HG02610 (cell line): ENCODE data around the gene CELF4.
"Not testable (repeated sequence)": the region's sequence is repeated elsewhere in the genome, so short reads cannot be mapped to it uniquely, and the experiment has no call there.

ENCODE experiments used
- ATAC-seq: cut with Tn5 transposase; IDR thresholded peaks from one replicate; pipeline ENCODE4 v1.9.1; 2021; ENCODE audit warnings: mild to moderate bottlenecking, moderate library complexity; ENCODE audit not compliant: unreplicated experiment

Gene CELF4

DNA sequence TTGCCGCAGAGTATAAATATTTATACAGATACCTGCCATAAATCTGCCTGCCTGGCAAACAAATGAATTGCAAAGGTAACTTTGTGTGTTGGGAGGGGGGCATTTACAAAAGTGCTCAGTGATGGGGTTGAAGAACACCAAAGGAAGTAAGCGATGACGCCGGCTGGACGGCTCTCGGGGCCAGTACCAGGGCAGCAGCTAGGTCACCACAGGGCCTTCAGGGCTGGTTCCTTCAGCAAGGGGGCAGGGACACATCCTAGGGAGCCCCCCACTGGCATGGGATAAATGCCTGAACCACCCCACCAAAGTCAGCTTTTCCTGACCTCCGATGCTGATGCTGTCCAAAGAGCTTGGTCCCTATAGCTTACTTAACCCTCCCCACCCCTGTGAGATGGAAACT, 190.4 kb downstream of the CELF4 start:
- no peak for ATAC-seq

DNA sequence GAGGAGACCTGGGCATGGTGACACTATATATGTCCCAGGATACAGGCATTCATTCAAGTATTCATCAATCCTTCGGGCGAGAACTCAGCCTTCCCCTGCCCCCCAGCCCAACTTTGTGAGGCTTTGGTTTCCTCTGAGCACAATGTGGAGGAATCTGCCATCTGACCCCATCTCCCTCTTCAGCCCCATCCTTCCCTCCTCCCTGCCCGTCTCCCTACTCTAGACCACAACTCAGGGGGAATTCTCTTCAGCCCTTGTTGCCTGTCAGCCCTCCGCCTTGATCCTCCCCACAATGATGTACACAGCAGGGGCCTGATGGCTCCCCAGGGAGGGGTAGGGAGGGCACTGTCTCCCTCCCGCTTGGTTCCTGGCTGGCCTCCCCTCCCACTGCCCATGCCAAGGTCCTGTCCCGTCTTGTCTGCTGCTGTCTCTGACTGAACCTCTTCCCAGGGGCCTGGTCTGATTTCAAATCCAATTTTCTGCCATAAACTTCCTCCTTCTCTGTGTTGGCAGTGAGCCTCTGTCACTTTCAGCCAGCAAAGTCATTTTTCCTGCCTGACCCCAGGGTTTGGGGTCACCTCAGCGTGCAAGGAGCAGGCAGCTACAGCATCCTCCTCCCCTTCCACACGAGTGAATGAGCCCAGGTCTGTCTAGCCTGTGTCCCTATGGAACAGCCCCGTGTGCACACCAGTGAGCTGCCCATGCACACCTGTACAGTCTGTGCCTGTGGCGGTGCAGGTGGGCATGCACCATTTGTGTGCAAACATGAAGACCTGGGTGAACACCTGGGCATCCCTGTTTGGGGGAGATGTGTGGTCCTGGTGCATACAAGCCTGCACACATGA, 197.3 kb downstream of the CELF4 start:
- ATAC-seq: no peak

DNA sequence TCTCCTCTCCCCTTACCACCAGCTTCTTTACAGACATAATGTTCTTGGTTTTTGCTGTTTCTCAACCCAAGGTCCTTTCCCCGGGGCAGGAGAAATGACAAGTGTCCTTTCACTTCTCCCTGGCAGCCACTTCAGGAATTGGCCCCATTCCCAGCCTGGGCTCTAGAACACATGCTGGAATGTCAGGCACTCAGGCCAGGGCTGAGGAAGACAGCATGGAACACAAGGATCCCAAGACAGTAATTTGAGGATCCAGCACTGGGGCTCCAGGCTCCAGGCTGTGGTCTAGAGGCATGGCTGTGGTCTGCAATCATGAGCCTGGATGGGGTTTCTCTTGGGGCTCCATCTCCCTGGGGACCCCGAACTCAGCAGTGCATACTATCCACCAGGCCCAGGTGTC, 201.4 kb downstream of the CELF4 start:
- ATAC-seq: no peak

DNA sequence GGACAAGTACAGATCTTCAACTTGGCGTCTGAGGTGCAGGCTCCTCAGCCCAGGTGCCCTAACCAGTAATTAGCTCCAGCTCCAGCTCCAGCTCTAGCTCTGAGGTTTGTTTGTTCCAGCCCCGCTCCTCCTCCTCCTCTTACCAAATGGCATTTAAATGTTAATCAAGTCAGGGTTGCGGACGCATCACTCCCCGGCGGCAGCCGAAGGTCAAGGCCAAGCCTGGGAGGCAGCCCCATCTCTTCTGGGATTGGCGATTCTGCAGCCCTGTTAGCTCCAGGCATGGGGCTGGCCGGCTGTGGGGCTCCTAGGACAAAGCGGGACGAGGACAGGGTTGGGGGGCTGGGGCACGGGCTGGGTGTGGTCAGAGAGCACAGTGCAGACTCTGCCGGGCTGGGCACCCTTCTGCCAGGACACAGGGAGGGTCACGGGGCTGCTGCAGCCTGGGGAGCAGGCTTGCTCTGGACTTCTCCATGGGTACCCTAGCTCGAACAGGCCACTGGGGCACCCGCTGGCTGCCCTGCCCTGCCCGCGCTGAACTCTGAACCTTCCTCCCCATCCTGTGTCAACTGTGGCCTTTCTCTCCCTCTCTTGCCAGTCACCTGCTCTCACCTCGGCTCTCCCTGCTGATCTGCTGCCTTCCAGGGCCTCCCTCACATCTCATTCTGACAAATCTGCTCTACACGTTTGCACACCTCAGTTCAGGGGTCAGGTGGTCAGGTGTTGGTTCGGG, 203.3 kb downstream of the CELF4 start:
- no peak for ATAC-seq

DNA sequence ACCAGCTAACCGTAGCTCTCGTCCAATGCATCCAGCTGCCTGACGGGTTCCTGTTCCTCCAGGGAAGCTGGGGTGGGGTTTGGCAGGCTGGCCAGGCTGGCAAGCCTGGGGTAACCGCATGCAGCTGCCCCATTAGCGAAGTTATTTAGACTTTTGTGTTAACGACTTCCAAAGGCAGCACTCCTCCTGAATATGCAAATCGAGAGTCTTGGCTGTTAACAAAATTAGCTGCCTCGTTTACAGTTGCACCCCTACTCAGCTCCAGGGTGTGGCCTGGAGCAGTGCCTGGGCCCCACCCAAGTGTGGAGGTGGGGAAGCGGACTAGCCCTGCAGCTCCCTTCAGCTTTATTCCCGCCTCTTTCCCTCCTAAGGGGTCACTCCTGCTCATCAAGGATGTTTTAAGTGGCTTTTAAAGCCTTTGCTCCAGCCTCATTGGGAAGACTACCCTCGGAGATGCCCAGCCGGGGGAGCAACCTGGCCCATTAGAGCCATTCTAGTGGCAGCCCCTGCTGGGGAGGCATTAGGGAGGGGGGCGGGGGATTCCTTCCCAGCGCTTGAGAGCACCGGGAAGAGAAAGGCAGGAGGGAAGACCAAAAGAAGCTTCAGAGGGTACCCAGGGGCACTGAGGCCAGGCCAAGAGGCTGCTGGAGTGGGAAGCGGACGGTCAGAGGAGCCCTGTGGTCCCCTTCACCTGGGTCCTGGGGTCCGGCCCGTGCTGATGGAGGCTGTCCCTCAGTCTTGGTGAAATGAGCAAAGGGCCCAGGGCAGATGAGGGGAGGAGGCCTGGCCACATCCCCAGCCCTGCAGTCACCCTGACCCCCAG, 204.1 kb downstream of the CELF4 start:
- no peak for ATAC-seq

DNA sequence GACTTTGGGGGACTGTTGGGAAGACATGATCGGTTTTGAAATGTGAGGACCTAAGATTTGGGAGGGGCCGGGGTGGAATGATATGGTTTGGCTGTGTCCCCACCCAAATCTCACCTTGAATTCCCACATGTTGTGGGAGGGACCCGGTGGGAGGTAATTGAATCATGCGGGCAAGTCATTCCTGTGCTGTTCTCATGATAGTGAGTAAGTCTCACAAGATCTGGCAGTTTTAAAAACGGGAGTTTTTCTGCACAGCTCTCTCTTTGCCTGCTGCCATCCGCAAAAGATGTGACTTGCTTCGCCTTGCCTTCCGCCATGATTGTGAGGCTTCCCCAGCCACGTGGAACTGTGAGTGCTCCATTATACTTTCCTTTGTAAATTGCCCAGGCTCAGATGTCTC, 207.5 kb downstream of the CELF4 start:
- ATAC-seq: not testable (repeated sequence)

DNA sequence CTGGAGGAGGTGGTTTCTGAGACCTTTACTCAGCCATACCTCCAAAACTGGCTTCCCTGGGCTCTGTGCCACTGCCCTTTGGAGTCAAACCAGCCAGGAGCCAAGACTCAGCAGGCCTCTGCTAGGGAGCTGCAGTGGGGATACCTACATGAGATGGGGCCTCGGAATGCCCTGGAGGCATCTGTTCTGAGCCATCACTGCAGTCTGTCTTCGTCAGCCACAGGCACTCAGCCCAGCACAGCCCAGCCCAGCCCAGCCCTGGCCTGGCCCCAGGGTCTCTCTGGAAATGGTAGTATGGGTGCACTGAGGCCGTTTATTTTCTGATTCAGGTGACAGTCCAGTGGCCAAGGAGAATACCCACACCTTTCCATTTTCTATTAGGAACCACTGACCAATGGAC, 209.8 kb downstream of the CELF4 start:
- no peak for ATAC-seq

DNA sequence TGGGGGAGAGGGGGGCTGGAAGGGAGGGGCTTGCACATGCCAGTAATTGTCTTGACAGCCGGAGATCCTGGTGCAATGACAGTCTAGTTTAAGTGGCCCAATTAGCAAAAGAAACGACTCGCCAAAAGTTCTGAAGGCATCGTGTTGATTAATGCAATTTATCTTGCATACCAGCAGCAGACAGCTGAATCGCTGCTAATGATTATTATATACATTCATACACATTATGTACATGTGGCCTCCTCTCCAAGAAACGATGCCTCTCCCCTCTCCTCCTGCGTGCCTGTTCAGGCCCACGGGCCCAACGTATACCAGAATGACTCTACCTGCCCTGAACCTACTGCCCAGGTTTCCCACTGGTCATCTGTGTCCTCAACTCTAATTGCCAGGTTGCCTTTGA, 214.5 kb downstream of the CELF4 start:
- no peak for ATAC-seq

DNA sequence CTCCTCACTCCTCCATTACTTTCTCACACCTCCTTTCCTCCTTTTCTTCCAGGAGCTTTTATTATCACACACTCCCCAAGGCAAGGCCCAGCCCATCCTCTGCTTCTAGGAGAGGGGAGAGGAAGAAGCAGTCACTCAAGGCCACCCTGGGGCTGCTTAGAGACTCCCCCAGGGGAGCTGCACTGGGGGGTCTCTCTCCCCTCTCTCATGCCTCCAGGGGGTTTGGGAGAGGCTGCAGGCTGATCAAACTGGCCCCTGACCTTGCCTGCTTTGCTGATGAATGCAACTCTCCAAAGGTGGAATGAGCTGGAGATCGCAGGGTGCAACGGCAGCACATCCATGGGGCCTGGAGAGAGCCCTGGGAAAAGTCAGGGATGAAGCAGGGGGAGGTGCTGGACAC, 216.9 kb downstream of the CELF4 start:
- ATAC-seq: no peak

DNA sequence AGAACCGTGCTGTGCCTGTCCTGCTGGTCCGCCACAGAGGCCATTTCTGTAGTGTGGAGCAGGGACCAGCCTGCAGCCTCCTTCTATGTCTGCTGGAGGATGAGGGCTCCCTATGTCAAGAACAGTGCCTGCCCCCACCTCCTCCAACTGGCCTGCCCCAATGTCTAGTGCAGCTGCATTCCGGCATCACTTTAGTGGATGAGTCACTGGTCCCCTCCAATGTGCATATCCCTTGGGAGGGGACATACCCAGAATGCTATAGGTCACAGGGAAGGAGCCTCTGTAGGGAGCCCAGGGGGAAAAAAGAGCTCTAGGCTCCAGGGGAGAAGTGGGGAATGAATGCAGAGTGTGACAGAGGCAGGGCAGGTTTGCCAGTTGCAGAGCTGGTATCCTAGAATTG, 219.6 kb downstream of the CELF4 start:
- no peak for ATAC-seq

DNA sequence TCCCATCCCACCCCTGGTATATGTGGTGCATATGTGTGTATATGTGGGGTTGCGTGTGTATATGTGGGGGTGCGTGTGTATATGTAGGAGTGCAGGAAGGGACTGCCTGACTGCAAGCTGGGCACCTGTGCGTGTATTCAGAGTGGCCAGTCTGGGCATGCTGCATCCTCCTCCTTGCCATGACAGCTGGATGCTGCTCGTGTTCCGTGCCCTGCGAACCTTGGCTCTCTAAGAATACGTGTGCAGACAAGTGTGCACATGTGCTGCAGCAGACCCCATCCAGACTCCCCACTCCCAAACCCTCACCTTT, 222.1 kb downstream of the CELF4 start:
- ATAC-seq: no peak

DNA sequence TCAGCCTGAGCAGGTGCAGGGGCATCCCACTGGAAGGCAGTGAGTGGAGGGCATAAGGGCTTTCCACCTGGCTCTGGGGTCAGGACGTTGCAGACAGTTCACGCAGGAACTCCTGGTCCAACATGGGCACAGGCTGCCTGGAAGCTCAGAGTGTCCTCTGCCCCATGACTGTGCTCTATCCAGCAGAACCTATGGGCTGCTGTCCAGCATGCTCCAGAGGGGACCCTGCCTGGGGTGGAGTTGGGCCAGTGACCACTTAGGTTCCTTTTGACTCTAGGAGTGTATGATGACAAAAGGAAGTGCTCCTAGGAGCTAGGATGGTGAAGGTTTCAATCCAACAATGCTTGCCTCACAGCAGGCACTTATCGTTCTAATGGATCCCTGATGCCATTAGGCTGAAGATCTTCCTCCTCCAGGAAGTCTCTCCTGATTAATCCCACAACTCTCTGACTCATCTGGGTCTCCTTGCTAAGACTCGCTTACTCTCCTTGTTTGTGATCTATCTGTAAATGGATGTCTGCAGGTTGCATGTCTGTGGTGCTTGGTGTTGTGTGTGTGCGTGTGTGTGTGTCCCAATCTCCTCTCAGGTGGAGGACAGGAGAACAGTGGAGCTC, 224.0 kb downstream of the CELF4 start:
- ATAC-seq: no peak

DNA sequence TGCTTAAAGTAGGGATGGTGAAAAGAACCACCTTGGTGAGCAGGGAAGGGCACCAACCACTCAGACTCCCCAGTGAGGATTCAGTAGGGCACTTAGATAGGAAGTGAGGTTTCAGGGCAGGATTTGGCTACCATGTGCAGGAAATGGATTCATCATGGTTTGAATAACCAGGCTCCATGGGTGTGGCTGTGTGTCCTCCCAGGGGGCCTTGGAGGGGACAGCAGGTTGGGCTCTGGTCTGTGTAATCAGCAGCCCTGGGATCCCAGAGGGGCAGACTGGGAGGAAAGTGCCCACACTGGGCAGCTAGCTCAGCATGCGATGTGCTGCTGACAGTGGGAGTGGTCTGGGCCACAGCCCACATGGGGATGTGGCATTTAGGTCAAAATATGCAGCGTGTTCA, 224.6 kb downstream of the CELF4 start:
- no peak for ATAC-seq

DNA sequence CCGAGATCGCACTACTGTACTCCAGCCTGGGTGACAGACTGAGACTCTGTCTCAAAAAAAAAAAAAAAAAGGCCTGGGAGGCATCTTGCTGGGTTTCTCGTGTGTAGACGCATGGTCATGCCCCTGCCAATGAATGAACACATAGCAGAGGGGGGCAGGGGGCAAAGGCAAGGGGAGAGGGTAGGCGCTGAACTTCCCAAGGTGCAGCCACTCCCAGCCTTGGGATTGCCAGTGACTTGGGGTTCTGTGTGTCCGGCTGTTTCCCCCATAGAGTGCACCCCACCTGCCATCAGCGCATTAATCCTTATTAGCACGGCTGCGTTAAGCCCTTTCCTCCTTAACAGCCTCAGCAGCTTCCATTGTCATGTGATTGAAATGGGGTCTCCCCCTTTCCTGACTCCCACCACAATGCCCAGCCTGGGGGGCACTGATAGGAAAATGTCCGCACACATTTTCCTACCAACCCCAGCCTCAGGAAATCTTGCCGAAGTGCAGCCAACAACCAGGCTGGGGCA, 225.8 kb downstream of the CELF4 start:
- ATAC-seq: no peak

DNA sequence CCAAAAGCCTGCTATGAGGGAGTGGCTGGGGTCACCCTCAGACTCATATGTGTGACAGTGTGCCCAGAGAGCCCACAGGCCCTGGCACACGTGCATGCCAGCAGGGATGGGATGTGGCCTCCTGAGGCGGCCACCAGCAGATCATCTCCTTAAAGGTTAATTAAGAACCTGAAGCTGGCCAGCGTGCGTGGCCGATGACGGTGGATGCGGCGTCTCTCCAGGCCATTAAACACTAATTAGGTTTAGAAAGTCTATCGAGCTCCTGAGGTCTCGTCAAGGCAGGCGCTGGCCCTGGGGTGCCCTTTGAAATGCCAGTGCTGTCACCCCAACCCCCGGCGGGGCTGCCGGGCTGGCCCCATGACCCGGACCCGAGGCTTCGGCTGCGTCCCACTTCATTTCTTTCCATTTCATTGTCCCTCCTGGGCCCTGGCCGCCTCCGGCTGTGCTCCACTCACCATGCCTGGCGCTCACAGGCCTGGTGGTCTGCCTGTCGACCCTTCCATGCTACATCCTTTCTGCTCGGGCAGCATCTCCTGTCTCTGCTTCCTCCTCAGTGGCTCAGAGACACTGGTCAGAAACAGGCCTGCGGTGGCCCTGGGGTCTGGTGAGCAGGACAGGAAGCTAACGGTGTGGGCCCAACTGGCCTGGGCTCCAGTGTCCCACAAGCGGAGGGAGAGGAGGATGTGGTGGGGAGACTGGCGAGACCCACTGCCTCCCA, 228.9 kb downstream of the CELF4 start:
- no peak for ATAC-seq

DNA sequence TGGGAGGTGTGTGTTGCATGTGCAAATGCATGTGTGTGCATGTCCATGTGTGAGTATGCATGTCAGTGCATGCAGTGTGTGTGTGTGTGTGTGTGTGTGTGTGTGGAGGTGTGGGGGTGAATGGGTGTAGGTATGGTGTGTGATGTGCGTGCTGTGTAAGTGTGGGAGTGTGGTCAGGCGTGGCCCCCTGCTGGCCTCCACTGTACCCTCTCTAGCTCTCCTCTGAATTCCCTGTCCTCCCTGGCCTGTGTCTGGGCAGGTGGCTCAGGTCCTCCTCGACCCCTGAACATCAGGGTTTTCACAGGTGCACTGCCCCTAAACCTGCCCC, 230.2 kb downstream of the CELF4 start:
- no peak for ATAC-seq

DNA sequence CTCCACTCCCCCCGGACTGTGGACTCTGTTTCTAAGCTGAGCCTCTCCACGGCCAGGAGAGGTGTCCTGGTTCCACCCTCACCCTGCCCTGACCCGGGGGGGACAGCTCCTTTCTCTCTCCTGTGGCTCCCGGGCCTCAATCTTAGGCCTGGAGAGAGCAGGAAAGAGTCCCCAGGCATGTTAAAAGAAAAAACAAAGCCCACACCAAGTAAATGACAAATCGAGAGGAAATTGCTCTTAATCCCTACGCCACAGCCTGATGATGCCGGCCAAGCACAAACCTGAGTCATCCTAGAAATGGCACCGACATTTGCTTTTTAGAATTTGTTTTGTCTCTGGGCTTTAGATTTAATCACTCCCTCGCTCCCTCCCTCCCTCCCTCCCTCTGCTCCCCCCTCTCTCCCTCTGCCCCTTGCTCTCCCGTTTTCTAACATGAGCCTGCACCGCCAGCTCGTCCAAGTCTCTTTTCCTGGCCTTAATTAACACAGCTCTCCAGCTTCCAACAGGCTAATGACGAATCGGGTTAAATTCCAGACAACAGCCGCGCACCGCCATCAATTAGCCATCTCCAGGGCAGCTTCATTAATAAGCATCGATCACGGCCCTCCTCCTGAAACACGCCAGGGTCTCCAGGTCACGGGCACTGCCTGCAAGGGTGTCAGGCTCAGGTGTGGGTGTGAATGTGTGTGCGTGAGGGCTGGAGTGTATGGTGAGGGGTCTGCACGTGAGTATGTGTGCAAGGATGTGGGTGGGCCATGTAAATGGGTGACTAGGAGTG, 230.8 kb downstream of the CELF4 start:
- ATAC-seq: no peak

DNA sequence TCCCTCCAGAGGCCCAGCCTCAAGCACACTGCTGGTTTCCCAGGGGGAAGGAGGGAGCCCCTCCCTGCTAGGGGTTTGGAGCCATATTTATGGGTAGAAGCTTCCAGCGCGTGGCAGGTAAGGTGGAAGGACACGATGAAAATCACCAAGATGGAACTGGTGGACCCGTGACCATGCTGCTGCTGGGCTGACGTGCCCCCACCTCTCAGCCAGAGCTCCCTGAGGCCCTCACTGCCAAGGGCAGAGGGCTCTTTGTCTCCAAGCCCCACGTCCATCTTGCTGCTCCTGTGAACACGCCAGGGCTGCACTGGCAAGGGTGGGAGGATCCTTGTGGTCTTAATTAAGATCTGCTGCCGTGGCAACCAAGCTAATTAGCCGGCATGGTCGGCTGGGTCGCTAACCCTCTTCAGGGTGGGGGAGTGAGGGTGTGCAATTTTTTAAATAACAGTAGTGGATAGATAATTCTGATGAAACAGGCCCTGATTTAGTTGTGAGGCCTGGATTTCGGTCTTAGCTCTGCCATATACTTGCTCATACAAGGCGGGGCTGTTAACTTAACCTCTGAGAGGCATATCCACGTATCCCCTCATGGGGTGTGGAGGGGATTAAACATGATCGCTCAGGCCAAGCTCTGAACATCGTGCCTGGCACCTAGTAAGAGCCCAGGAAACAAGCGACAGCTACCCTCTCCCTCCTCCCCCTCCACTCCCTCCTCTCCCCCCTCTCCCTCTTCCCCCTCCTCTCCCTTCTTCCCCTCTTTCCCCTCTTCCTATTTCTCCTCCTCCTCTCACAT, 232.8 kb downstream of the CELF4 start:
- no peak for ATAC-seq

DNA sequence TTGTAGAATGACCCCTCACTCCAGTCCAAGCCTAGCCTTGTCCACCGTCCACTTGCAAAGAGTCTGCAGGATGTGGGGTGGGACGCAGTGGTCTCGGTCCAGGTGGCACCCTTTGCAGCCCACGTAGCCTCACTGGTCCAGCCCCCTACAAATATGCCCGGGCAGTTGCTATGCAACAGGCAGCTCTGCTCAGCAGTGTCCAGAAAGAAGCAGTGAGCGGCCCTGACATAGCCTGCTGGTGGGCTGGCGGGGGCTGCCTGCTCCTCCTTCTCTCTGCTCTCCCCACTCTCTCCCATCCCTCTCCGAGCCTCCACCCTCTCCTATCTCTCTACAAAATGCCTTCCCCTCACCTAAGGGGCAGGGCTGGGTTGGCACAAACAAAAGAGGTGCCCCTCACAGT, 233.4 kb downstream of the CELF4 start:
- no peak for ATAC-seq
